SK-N-MC (cell line): ENCODE results near the gene KIAA1217.

Source experiments
- EZH2 ChIP-seq: fragments of 200-600 bp; sonication (generic); IDR thresholded peaks from one replicate; pipeline ENCODE4 v1.6.1; 2017; ENCODE audit warnings: antibody characterized with exemption
- FOXP2 ChIP-seq: optimal IDR thresholded peaks from 2 replicates; pipeline ENCODE3; 2011; ENCODE audit warnings: mild to moderate bottlenecking, moderate library complexity; ENCODE audit not compliant: insufficient read depth; ENCODE audit errors: extremely low read length, control extremely low read depth
- POLR2AphosphoS5 ChIP-seq: IDR thresholded peaks from 2 replicates; pipeline ENCODE4 v1.6.1; 2012; ENCODE audit warnings: mild to moderate bottlenecking, low read depth, low read length, borderline replicate concordance

GRCh38 chr10:24469993-24470392 is 261.1 kb downstream of the KIAA1217 start:
- TF ChIP-seq EZH2, result no peak
- TF ChIP-seq FOXP2, result no peak
- no peak for TF ChIP-seq POLR2AphosphoS5
